Karpas-422 (cell line): ENCODE measurements around the gene RAD18. TPM values are rescaled to one million over a fixed set of nuclear protein-coding genes. Genes with fewer than 3 reads are reported as not detected.

Source experiments
- DNase-seq: peaks from one replicate; pipeline ENCODE4 v3.0.0-alpha.2; 2015
- H2AFZ ChIP-seq: fragments of 200-600 bp; sonication (generic); 2 replicates; pipeline ENCODE4 v1.6.1; 2014; ENCODE audit warnings: antibody characterized with exemption, low read length, mixed read lengths
- H3K27ac ChIP-seq: fragments of 200-600 bp; sonication (generic); 2 replicates; pipeline ENCODE4 v1.5.1; 2014; ENCODE audit warnings: mild to moderate bottlenecking, low read length, moderate library complexity
- H3K27me3 ChIP-seq: fragments of 200-600 bp; sonication (generic); 2 replicates; pipeline ENCODE4 v1.6.1; 2014; ENCODE audit warnings: low read length, mixed read lengths
- H3K36me3 ChIP-seq: fragments of 200-600 bp; sonication (generic); 2 replicates; pipeline ENCODE4 v1.6.1; 2014; ENCODE audit warnings: low read length, mixed read lengths; ENCODE audit not compliant: insufficient read depth
- H3K4me1 ChIP-seq: fragments of 200-600 bp; sonication (generic); 2 replicates; pipeline ENCODE4 v1.6.1; 2014; ENCODE audit warnings: mild to moderate bottlenecking, low read length, mixed read lengths
- H3K4me2 ChIP-seq: fragments of 200-600 bp; sonication (generic); 2 replicates; pipeline ENCODE4 v1.6.1; 2014; ENCODE audit warnings: low read length, low read depth, mild to moderate bottlenecking; ENCODE audit not compliant: poor library complexity, severe bottlenecking
- H3K4me3 ChIP-seq: fragments of 200-600 bp; sonication (generic); 2 replicates; pipeline ENCODE4 v1.5.1; 2014; ENCODE audit warnings: mild to moderate bottlenecking, antibody characterized with exemption, low read length, mixed read lengths
- H3K79me2 ChIP-seq: fragments of 200-600 bp; sonication (generic); 2 replicates; pipeline ENCODE4 v1.6.1; 2014; ENCODE audit warnings: mild to moderate bottlenecking, low read length, mixed read lengths
- H3K9ac ChIP-seq: fragments of 200-600 bp; sonication (generic); 2 replicates; pipeline ENCODE4 v1.6.0; 2014; ENCODE audit warnings: low read length
- H3K9me2 ChIP-seq: fragments of 200-600 bp; sonication (generic), shearing (Covaris generic); replicated peaks from 2 replicates; pipeline ENCODE4 v1.6.0; 2014; ENCODE audit warnings: mild to moderate bottlenecking, low read length, moderate library complexity; ENCODE audit not compliant: insufficient read depth
- H3K9me3 ChIP-seq: fragments of 300-700, 200-600 bp; sonication (generic); 2 replicates; pipeline ENCODE4 v1.6.1; 2014; ENCODE audit warnings: low read length, mixed read lengths
- H4K20me1 ChIP-seq: fragments of 200-600 bp; sonication (generic); 2 replicates; pipeline ENCODE4 v1.6.1; 2014; ENCODE audit warnings: mild to moderate bottlenecking, antibody characterized with exemption, low read length, low read depth; ENCODE audit not compliant: insufficient read depth
- total RNA-seq: library from RNA; depleted of rRNA; stranded (reverse); fragments of >200 nt; shearing (Covaris generic); gene quantifications from 2 replicates; pipeline ENCODE4 v1.2.3, GENCODE V29; 2014; ENCODE audit warnings: low replicate concordance; rRNA removed

RAD18 gene
- 23.9 and 48.2 TPM in 2 replicates for total RNA-seq

DNA sequence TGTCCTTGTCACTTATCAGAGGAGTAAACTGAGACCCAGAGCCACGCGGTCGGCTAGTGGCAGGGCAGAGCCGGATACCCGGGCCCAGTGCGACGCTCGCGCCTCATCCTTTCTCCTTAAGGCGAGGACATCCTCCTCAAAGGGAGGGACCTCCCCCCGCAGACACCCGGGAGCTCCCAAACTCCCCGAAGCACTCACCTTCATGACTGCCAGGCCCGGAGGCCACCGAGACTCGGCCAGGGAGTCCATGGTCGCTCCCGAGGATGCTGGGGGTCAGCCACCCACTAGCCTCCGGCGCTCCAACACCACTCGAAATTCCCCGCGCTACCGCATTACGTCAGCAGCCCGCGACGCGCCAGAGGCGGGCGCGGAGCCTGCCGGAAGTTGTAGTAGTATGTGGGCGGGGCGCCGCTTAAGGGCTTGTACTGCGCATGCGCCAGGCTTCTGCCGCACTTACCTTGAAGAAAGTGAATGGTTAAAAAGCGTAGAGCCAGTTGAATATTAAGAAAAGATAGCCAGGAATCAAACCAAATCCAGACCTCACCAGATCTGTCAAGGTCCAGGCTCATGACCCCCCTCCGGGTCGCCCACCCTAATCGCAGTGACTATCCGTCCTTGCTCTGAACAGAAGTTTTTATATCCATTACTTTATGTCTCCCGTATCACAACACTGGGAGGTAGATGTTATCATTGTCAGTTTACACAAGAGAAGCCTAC, at the start of gene RAD18:
TSS of gene RAD18 (minus strand) at position 336 of the 717 bp plus-strand sequence. CDS start at position 249, 87 bp downstream.
- Histone ChIP-seq H3K79me2 (peaks cover 50% of the 10 kb centered on the region), H4K20me1 (no peaks in the 10 kb centered on the region)

DNA sequence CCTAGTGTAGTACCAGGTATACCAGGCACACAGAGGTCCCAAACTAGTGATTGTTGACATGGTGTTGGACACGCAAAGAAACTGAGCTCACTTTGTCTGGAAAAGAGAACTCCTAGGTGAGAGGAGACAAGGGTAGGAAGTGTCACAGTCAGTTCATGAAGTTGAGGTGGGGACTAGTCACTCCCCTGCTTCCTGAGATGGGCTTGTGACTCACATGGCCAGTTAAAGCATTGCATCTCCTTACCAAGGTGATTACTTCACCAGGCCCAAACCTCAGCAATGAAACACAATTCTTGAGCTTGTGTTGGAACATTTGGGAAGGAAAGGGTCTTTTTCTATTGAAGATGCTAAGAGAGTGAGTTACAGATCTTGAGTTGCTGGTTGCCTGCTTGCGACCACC, 49.2 kb upstream of the RAD18 start:
- H2AFZ ChIP-seq: no peak overlapping the region
- H3K4me1 ChIP-seq: no peaks in the 10 kb centered on the region
- H3K4me3 ChIP-seq: no peak overlapping the region
- no peak overlapping the region for H3K27ac ChIP-seq
- no peak overlapping the region for H3K4me2 ChIP-seq
- no peak for DNase-seq
- H3K9ac ChIP-seq: no peak overlapping the region
- H3K79me2 ChIP-seq: no peaks in the 10 kb centered on the region
- no peaks in the 10 kb centered on the region for H4K20me1 ChIP-seq
- no peaks in the 10 kb centered on the region for H3K27me3 ChIP-seq
- no peaks in the 10 kb centered on the region for H3K36me3 ChIP-seq
- no peaks in the 10 kb centered on the region for H3K9me2 ChIP-seq
- no peaks in the 10 kb centered on the region for H3K9me3 ChIP-seq

More for the DNA sequence above, at the start of gene RAD18:
- no peaks in the 10 kb centered on the region; the same call in 1 of the 2 replicates for H3K9me2 ChIP-seq
- peak within 1 kb of the TSS; percentile 90 for H3K4me2 ChIP-seq
- peaks cover 53% of the 10 kb centered on the region for H3K4me1 ChIP-seq
- 0 out of 2 replicates have a peak within 1 kb of the TSS, but pooled peaks have one; percentile 17 for H2AFZ ChIP-seq
- DNase-seq: peak; percentile 97
- no peaks in the 10 kb centered on the region for H3K9me3 ChIP-seq
- no peaks in the 10 kb centered on the region for H3K27me3 ChIP-seq
- peak within 1 kb of the TSS; percentile 79 for H3K9ac ChIP-seq
- peak within 1 kb of the TSS; percentile 85 for H3K4me3 ChIP-seq
- peaks cover 16% of the 10 kb centered on the region; the same call in 1 of the 2 replicates for H3K36me3 ChIP-seq
- H3K27ac ChIP-seq: peak within 1 kb of the TSS; percentile 96

- no peak overlapping the region for H3K27ac ChIP-seq
- no peak overlapping the region for H3K4me3 ChIP-seq
- no peak overlapping the region for H3K9ac ChIP-seq
- no peaks in the 10 kb centered on the region for H3K9me2 ChIP-seq
- no peaks in the 10 kb centered on the region for H3K27me3 ChIP-seq
- no peaks in the 10 kb centered on the region for H3K36me3 ChIP-seq
- no peaks in the 10 kb centered on the region for H3K79me2 ChIP-seq
- no peak overlapping the region for H3K4me2 ChIP-seq
- no peaks in the 10 kb centered on the region for H3K9me3 ChIP-seq
- no peak overlapping the region for H2AFZ ChIP-seq
- H4K20me1 ChIP-seq: no peaks in the 10 kb centered on the region
- no peaks in the 10 kb centered on the region for H3K4me1 ChIP-seq
- no peak for DNase-seq
Measured at GRCh38 chr3:9009976-9010545, 46.8 kb upstream of the RAD18 start.

GRCh38 chr3:9008550-9009255, 45.4 kb upstream of the RAD18 start:
- Histone ChIP-seq H3K4me1 (no peaks in the 10 kb centered on the region), H3K9me2 (no peaks in the 10 kb centered on the region), H2AFZ (no peak overlapping the region), H4K20me1 (no peaks in the 10 kb centered on the region), H3K9ac (no peak overlapping the region), H3K27me3 (no peaks in the 10 kb centered on the region), H3K36me3 (no peaks in the 10 kb centered on the region), H3K27ac (no peak overlapping the region), H3K9me3 (no peaks in the 10 kb centered on the region), H3K4me3 (no peak overlapping the region), H3K79me2 (no peaks in the 10 kb centered on the region), H3K4me2 (no peak overlapping the region)
- no peak for DNase-seq

GRCh38 chr3:9007928-9008327, 44.7 kb upstream of the RAD18 start:
- Histone ChIP-seq H3K4me3 (no peak overlapping the region), H3K9me2 (no peaks in the 10 kb centered on the region), H3K27me3 (no peaks in the 10 kb centered on the region), H3K9ac (no peak overlapping the region), H3K4me2 (no peak overlapping the region), H3K4me1 (no peaks in the 10 kb centered on the region), H3K9me3 (no peaks in the 10 kb centered on the region), H2AFZ (no peak overlapping the region), H4K20me1 (no peaks in the 10 kb centered on the region), H3K36me3 (no peaks in the 10 kb centered on the region), H3K27ac (no peak overlapping the region), H3K79me2 (no peaks in the 10 kb centered on the region)
- no peak for DNase-seq

GRCh38 chr3:9007213-9007612, 43.9 kb upstream of the RAD18 start:
- no peak overlapping the region for H3K27ac ChIP-seq
- H3K4me2 ChIP-seq: no peak overlapping the region
- no peaks in the 10 kb centered on the region for H3K79me2 ChIP-seq
- no peaks in the 10 kb centered on the region for H3K27me3 ChIP-seq
- H4K20me1 ChIP-seq: no peaks in the 10 kb centered on the region
- H3K4me3 ChIP-seq: no peak overlapping the region
- no peak overlapping the region for H2AFZ ChIP-seq
- no peak overlapping the region for H3K9ac ChIP-seq
- H3K36me3 ChIP-seq: no peaks in the 10 kb centered on the region
- no peaks in the 10 kb centered on the region for H3K4me1 ChIP-seq
- no peaks in the 10 kb centered on the region for H3K9me3 ChIP-seq
- no peak for DNase-seq
- H3K9me2 ChIP-seq: no peaks in the 10 kb centered on the region

DNA sequence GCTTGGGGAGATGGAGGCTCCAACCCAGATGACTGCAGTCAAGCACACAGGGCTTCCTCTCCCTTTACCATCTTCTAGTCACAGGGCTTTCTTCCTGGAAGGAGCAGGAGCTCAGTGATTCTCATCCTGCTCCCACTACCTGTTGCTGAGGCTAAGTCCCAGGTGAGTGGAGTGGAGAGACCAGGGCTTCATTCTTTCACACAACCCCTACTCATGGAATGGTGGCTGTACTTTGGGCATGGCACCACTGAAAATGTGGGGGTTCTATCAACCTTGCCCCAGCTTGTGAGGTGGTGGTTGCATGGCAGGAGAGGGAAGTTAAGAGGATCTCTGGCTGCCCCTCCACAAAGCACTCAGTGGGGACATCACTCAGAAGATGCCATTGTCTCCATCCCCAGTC, 36.8 kb upstream of the RAD18 start:
- H4K20me1 ChIP-seq: no peaks in the 10 kb centered on the region
- no peak overlapping the region for H3K27ac ChIP-seq

GRCh38 chr3:8997151-8997550, 33.9 kb upstream of the RAD18 start:
- Histone ChIP-seq H3K9me2 (no peaks in the 10 kb centered on the region), H3K4me2 (no peak overlapping the region), H3K36me3 (no peaks in the 10 kb centered on the region), H3K4me1 (no peaks in the 10 kb centered on the region), H3K9ac (no peak overlapping the region), H3K9me3 (no peaks in the 10 kb centered on the region), H4K20me1 (no peaks in the 10 kb centered on the region), H3K4me3 (no peak overlapping the region), H3K27ac (no peak overlapping the region), H3K79me2 (no peaks in the 10 kb centered on the region), H3K27me3 (no peaks in the 10 kb centered on the region), H2AFZ (no peak overlapping the region)
- DNase-seq: no peak

More for the DNA sequence above, 36.8 kb upstream of the RAD18 start:
- no peak for DNase-seq
- Histone ChIP-seq H3K36me3 (no peaks in the 10 kb centered on the region), H2AFZ (no peak overlapping the region), H3K9ac (no peak overlapping the region), H3K9me3 (no peaks in the 10 kb centered on the region), H3K9me2 (no peaks in the 10 kb centered on the region), H3K4me1 (no peaks in the 10 kb centered on the region), H3K27me3 (no peaks in the 10 kb centered on the region), H3K79me2 (no peaks in the 10 kb centered on the region), H3K4me2 (no peak overlapping the region), H3K4me3 (no peak overlapping the region)
